HCT116 (cell line): Measurements from ENCODE around the gene TMA7. TPM values are rescaled to one million over a fixed set of nuclear protein-coding genes. Genes with fewer than 3 reads are reported as not detected.

Experiments used
- ATAC-seq: fragments of 200-7000 bp; cut with Tn5 transposase; 2 replicates; pipeline ENCODE4 v1.9.1; 2020; ENCODE audit warnings: mild to moderate bottlenecking, moderate library complexity
- BruUV-seq: library from RNA; stranded (reverse); fragments of 400-500 nt; replicated peaks from 2 replicates; lab custom pipeline; 2021; lab: Mats Ljungman, UMichigan
- CTCF ChIA-PET: fragments of 300-600 bp; sonication (Branson Sonifier 250); formaldehyde crosslinking; loops from one replicate; lab custom pipeline; 2021; ENCODE audit warnings: antibody characterized with exemption; lab: Charles Lee
- POLR2A ChIA-PET: fragments of 300-600, 350-600 bp; sonication (Branson Sonifier 250); formaldehyde crosslinking; loops from one replicate; lab custom pipeline; 2021; ENCODE audit warnings: antibody characterized with exemption; lab: Charles Lee
- RAD21 ChIA-PET, 2 experiments: fragments of 300-600 bp; sonication (Branson Sonifier 250); formaldehyde crosslinking; loops; one replicate each; lab custom pipeline; 2023; ENCODE audit warnings: low total read pairs in 2 of 2; ENCODE audit not compliant: uncharacterized antibody in 2 of 2, unreplicated experiment in 2 of 2, low non-redundant PET in 1 of 2; lab: Charles Lee
- DNase-seq: peaks from one replicate; pipeline ENCODE4 v3.0.0-alpha.2; 2010; ENCODE audit warnings: low read depth, low spot score
- H2AFZ ChIP-seq: fragments of 200-600 bp; shearing (Covaris generic), sonication (generic); 2 replicates; pipeline ENCODE4 v1.6.1; 2017; ENCODE audit warnings: low read depth, mixed run types, mixed read lengths, antibody characterized with exemption, low read length; ENCODE audit not compliant: poor library complexity, severe bottlenecking
- H3K27ac ChIP-seq: 2 replicates; pipeline ENCODE4 v1.5.1; 2012; ENCODE audit warnings: low read depth, low read length
- H3K27me3 ChIP-seq: fragments of 200-600 bp; sonication (generic); 2 replicates; pipeline ENCODE4 v1.6.1; 2016; ENCODE audit warnings: mixed run types, low read length, mixed read lengths; ENCODE audit not compliant: insufficient read depth
- H3K36me3 ChIP-seq, 2 experiments: fragments of 200-500 bp in 1 of 2; fragments of 200-600 bp in 1 of 2; sonication (Bioruptor generic) in 1 of 2; sonication (generic) in 1 of 2; 2 replicates each; pipeline versions ENCODE4 v1.5.1 to v1.6.1; 2014 to 2016; ENCODE audit warnings: low read length in 2 of 2, inconsistent platforms in 1 of 2, mixed read lengths in 1 of 2, mixed run types in 1 of 2; ENCODE audit not compliant: insufficient read depth in 2 of 2, control insufficient read depth in 1 of 2
- H3K4me1 ChIP-seq, 2 experiments: fragments of 200-600 bp in 1 of 2; sonication (generic) in 1 of 2; 2 replicates each; pipeline versions ENCODE4 v1.5.1 to v1.6.1; 2012 to 2017; ENCODE audit warnings: low read length in 2 of 2, inconsistent platforms in 1 of 2, mild to moderate bottlenecking in 1 of 2, mixed read lengths in 1 of 2, mixed run types in 1 of 2, moderate library complexity in 1 of 2; ENCODE audit not compliant: insufficient read depth in 2 of 2, control insufficient read depth in 1 of 2
- H3K4me2 ChIP-seq: fragments of 200-600 bp; sonication (generic); 2 replicates; pipeline ENCODE4 v1.6.1; 2017; ENCODE audit warnings: mixed run types, low read length, mixed read lengths
- H3K4me3 ChIP-seq, 2 experiments: fragments of 200-600 bp in 1 of 2; sonication (generic) in 1 of 2; replicated peaks in 1 of 2; 2 replicates each; pipeline ENCODE4 v1.5.1; 2011 to 2016; ENCODE audit warnings: low read length in 2 of 2, control low read depth in 1 of 2, low read depth in 1 of 2, mild to moderate bottlenecking in 1 of 2, mixed read lengths in 1 of 2, mixed run types in 1 of 2
- H3K79me2 ChIP-seq: fragments of 200-600 bp; sonication (generic); 2 replicates; pipeline ENCODE4 v1.6.1; 2017; ENCODE audit warnings: mild to moderate bottlenecking, mixed run types, low read length, moderate library complexity, mixed read lengths; ENCODE audit not compliant: insufficient read depth
- H3K9ac ChIP-seq: fragments of 200-600 bp; sonication (generic); 2 replicates; pipeline ENCODE4 v1.6.1; 2016; ENCODE audit warnings: low read length, mixed read lengths
- H3K9me2 ChIP-seq: fragments of 200-600 bp; sonication (generic), shearing (Covaris generic); 2 replicates; pipeline ENCODE4 v1.6.1; 2017; ENCODE audit warnings: mixed run types, mild to moderate bottlenecking, moderate library complexity; ENCODE audit not compliant: insufficient read depth
- H3K9me3 ChIP-seq, 2 experiments: fragments of 200-500 bp in 1 of 2; fragments of 200-600 bp in 1 of 2; sonication (Bioruptor generic) in 1 of 2; sonication (generic) in 1 of 2; 2 replicates each; pipeline ENCODE4 v1.6.1; 2014 to 2017; ENCODE audit warnings: low read length in 2 of 2, mixed read lengths in 2 of 2, inconsistent platforms in 1 of 2, low read depth in 1 of 2, mild to moderate bottlenecking in 1 of 2, mixed run types in 1 of 2, moderate library complexity in 1 of 2; ENCODE audit not compliant: control insufficient read depth in 1 of 2, insufficient read depth in 1 of 2
- H4K20me1 ChIP-seq: fragments of 200-600 bp; sonication (generic), shearing (Covaris generic); 2 replicates; pipeline ENCODE4 v1.6.1; 2017; ENCODE audit warnings: mixed run types, mild to moderate bottlenecking, moderate library complexity; ENCODE audit not compliant: insufficient read depth
- CEBPB ChIP-seq: IDR thresholded peaks from 2 replicates; pipeline ENCODE4 v1.6.1; 2012; ENCODE audit warnings: low read depth
- RAD21 ChIP-seq: IDR thresholded peaks from 2 replicates; pipeline ENCODE4 v1.6.1; 2012; ENCODE audit warnings: low read depth, mild to moderate bottlenecking
- YY1 ChIP-seq: IDR thresholded peaks from 2 replicates; pipeline ENCODE4 v1.6.1; 2011; ENCODE audit warnings: low read length, low read depth, moderate library complexity, mild to moderate bottlenecking; ENCODE audit not compliant: insufficient replicate concordance; ENCODE audit errors: extremely low read depth
- ZBTB33 ChIP-seq: IDR thresholded peaks from 2 replicates; pipeline ENCODE4 v1.6.1; 2011; ENCODE audit warnings: mild to moderate bottlenecking, low read length, moderate library complexity; ENCODE audit not compliant: insufficient replicate concordance; ENCODE audit errors: extremely low read depth
- intact Hi-C: fragments of 100-400 bp; cut with micrococcal nuclease; formaldehyde crosslinking; loops from 2 replicates; pipeline ENCODE4 v1.10.0; 2022
- total RNA-seq: library from RNA; stranded (reverse); gene quantifications from one replicate; pipeline ENCODE4 v1.2.1, GENCODE V29; 2021; ENCODE audit not compliant: unreplicated experiment

Gene TMA7
- total RNA-seq, 1 experiment from 2014 or later = 334 TPM

- ATAC-seq (peak; percentile 21), DNase-seq (no peak)
- ChIA-PET POLR2A (interaction anchor here (1.8 kb wide), 1 partner anchor 10 kb away, joined by 5 read pairs; the partner anchor contains the start of genes CCDC51 and TMA7), RAD21 (no interaction called here), CTCF (interaction anchor here (2.7 to 3.3 kb wide), 2 partner anchors 10 to 29 kb away, joined by 8 to 15 read pairs; partner anchors contain the start of genes CCDC51 and TMA7)
- peaks cover 51 to 66% of the 10 kb centered on the region in 2 experiments for H3K4me1 ChIP-seq
- peak within 1 kb of the TSS; percentile 91 for H3K4me2 ChIP-seq
- no peaks in the 10 kb centered on the region for H3K9me3 ChIP-seq
- H3K4me3 ChIP-seq = peak within 1 kb of the TSS; percentile 58 to 70
- H3K27me3 ChIP-seq = no peaks in the 10 kb centered on the region
- H3K27ac ChIP-seq = peak within 1 kb of the TSS; percentile 81
- H3K79me2 ChIP-seq = peaks cover 9% of the 10 kb centered on the region; the same call in 1 of the 2 replicates
- TF ChIP-seq RAD21 (no peak), ZBTB33 (no peak), YY1 (no peak), CEBPB (no peak)
- BruUV-seq = no TSS peak
- no peaks in the 10 kb centered on the region for H3K9me2 ChIP-seq
- no peaks in the 10 kb centered on the region for H4K20me1 ChIP-seq
- peak within 1 kb of the TSS; percentile 85 for H2AFZ ChIP-seq
- H3K36me3 ChIP-seq = peaks cover 0 to 17% of the 10 kb centered on the region in 2 experiments; a peak in 1 of 4 replicates
- intact Hi-C loops = no loop called here
- H3K9ac ChIP-seq = peak within 1 kb of the TSS; percentile 77
Measured at GRCh38 chr3:48429960-48430707, 9.9 kb upstream of the TMA7 start, which contains the start of gene PLXNB1. Gene PLXNB1 (minus strand): TSS chr3:48430086. CDS start chr3:48424611, 5,475 bp downstream.
